Measurements from ENCODE around the gene JPH2. TPM values are rescaled to one million over a fixed set of nuclear protein-coding genes. Genes with fewer than 3 reads are reported as not detected.

Gene JPH2
- total RNA-seq, 1 donor from 2014 or later, result 4.9 TPM

DNA sequence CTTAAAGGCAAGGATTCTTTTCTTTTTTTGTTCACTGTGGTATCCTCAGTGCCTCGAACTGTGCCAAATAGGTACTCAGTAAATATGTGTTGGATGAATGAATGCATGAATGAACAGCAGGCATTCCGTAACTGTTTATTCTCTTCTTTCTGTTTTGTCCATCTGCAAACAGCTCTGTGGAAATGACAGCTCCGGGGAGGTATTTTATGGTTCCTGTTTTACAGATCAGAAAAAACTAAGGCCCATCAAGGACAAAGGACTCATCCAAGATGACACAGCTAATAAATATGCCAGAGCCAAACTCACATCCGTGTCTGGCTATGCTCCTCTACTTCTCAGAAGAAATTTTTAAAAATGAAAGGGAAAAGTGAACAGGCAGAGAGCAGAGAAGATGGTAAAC is 21.0 kb downstream of the JPH2 start:
- peaks cover 4% of the 10 kb centered on the region for H3K27me3 Mint-ChIP-seq
- H3K27ac Mint-ChIP-seq, result no peak overlapping the region
- no peaks in the 10 kb centered on the region for H3K4me1 Mint-ChIP-seq (ENCODE audit: unreplicated experiment)
- no peak overlapping the region for H3K4me3 Mint-ChIP-seq
- TF ChIP-seq, protein P1, sequence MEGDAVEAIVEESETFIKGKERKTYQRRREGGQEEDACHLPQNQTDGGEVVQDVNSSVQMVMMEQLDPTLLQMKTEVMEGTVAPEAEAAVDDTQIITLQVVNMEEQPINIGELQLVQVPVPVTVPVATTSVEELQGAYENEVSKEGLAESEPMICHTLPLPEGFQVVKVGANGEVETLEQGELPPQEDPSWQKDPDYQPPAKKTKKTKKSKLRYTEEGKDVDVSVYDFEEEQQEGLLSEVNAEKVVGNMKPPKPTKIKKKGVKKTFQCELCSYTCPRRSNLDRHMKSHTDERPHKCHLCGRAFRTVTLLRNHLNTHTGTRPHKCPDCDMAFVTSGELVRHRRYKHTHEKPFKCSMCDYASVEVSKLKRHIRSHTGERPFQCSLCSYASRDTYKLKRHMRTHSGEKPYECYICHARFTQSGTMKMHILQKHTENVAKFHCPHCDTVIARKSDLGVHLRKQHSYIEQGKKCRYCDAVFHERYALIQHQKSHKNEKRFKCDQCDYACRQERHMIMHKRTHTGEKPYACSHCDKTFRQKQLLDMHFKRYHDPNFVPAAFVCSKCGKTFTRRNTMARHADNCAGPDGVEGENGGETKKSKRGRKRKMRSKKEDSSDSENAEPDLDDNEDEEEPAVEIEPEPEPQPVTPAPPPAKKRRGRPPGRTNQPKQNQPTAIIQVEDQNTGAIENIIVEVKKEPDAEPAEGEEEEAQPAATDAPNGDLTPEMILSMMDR (conservative IDR thresholded peaks at IDR 0.05), result no peak
- H3K9me3 Mint-ChIP-seq, result no peaks in the 10 kb centered on the region
- no peaks in the 10 kb centered on the region for H3K36me3 Mint-ChIP-seq
- no peak for DNase-seq (ENCODE audit: extremely low spot score, unreplicated experiment)

DNA sequence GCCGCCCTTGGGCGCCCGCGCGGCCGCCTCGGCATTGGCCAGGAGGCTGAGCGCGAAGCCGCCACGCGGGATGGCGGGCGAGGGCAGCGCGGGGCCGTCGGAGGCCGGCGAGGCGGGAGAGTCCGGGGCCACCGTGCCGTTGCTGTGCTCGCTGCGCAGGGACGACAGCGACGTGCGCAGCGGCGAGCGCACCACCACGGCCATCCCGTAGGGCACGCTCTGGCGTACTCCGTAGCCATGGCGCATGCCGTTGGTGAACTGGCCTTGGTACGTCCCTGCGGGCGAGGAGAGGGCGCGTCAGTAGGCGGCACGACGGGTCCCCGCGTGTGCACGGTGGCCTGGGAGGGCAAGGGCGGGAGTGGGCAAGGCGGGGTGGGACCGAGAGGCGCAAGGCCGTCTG is 26.9 kb downstream of the JPH2 start:
- Mint-ChIP-seq H3K36me3 (peaks cover 10% of the 10 kb centered on the region), H3K9me3 (peaks cover 6% of the 10 kb centered on the region), H3K27me3 (peaks cover 9% of the 10 kb centered on the region), H3K27ac (no peak overlapping the region), H3K4me3 (no peak overlapping the region), H3K4me1 (ENCODE audit: unreplicated experiment) (no peaks in the 10 kb centered on the region)
- TF ChIP-seq, protein P1 (conservative IDR thresholded peaks at IDR 0.05), result no peak
- no peak for DNase-seq (ENCODE audit: extremely low spot score, unreplicated experiment)

DNA sequence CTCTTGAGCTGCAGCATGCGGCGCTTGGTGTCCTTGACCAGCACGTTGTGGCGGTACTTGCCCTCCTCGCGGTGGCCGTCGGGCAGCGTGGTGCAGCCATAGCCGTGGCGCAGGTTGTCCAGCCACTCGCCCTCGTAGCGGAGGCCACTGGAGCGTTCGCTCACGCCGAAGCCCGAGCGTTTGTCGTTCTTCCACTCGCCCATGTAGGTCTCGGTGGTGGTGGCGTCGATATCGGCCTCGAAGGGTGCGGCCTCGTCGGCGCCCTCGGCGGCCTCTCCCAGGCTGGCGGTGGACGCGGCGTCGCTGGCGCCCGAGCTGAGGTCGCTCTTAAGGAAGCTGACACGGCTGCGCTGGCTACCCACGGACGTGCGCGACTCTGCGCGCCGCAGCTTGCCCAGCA is 27.3 kb downstream of the JPH2 start:
- no peak for DNase-seq (ENCODE audit: extremely low spot score, unreplicated experiment)
- no peak overlapping the region for H3K27ac Mint-ChIP-seq
- H3K9me3 Mint-ChIP-seq, result peaks cover 6% of the 10 kb centered on the region
- TF ChIP-seq, protein P1 (conservative IDR thresholded peaks at IDR 0.05), result no peak
- H3K36me3 Mint-ChIP-seq, result peaks cover 10% of the 10 kb centered on the region
- peaks cover 9% of the 10 kb centered on the region for H3K27me3 Mint-ChIP-seq
- H3K4me1 Mint-ChIP-seq (ENCODE audit: unreplicated experiment), result no peaks in the 10 kb centered on the region
- H3K4me3 Mint-ChIP-seq, result no peak overlapping the region

GRCh38 chr20:44159125-44159524 is 27.9 kb downstream of the JPH2 start:
- TF ChIP-seq, protein P1 (conservative IDR thresholded peaks at IDR 0.05), result no peak
- H3K27ac Mint-ChIP-seq, result no peak overlapping the region
- H3K36me3 Mint-ChIP-seq, result peaks cover 10% of the 10 kb centered on the region
- no peak for DNase-seq (ENCODE audit: extremely low spot score, unreplicated experiment)
- H3K9me3 Mint-ChIP-seq, result peaks cover 6% of the 10 kb centered on the region
- H3K4me1 Mint-ChIP-seq (ENCODE audit: unreplicated experiment), result no peaks in the 10 kb centered on the region
- H3K4me3 Mint-ChIP-seq, result no peak overlapping the region
- peaks cover 9% of the 10 kb centered on the region for H3K27me3 Mint-ChIP-seq

GRCh38 chr20:44157061-44157460 is 29.9 kb downstream of the JPH2 start:
- H3K4me1 Mint-ChIP-seq (ENCODE audit: unreplicated experiment), result peaks cover 10% of the 10 kb centered on the region
- TF ChIP-seq, protein P1 (conservative IDR thresholded peaks at IDR 0.05), result no peak

DNA sequence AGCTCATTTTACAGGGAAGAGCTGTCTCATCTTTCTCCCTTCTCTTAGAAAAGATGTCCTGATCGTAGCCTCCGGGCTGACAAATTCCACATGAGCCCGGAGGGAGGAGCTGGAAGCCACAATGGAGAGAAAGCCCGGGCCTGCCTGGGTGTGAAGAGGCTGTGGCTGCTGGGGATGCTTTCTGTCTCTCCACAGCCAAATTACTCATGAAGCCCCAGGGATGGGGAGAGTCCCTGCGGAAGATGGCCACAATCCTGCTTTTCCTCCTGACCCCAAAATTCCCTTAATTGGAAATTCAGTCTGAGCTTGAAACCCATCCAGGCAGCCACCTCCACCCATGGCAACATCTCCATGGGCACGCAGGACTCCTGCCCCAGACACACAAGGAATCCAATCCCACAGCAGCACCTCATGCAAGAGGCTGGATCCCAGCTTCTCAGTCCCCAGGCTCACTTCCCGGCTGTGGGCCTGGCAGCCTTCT is 32.4 kb downstream of the JPH2 start:
- peaks cover 10% of the 10 kb centered on the region for H3K4me1 Mint-ChIP-seq (ENCODE audit: unreplicated experiment)
- TF ChIP-seq, protein P1 (conservative IDR thresholded peaks at IDR 0.05), result no peak
- H3K27me3 Mint-ChIP-seq, result peaks cover 6% of the 10 kb centered on the region
- H3K9me3 Mint-ChIP-seq, result peaks cover 6% of the 10 kb centered on the region
- no peak overlapping the region for H3K4me3 Mint-ChIP-seq
- peaks cover 10% of the 10 kb centered on the region for H3K36me3 Mint-ChIP-seq
- no peak overlapping the region for H3K27ac Mint-ChIP-seq
- DNase-seq (ENCODE audit: extremely low spot score, unreplicated experiment), result no peak

More at GRCh38 chr20:44157061-44157460, 29.9 kb downstream of the JPH2 start:
- H3K36me3 Mint-ChIP-seq, result peaks cover 10% of the 10 kb centered on the region
- H3K27me3 Mint-ChIP-seq, result peaks cover 9% of the 10 kb centered on the region
- H3K4me3 Mint-ChIP-seq, result no peak overlapping the region
- H3K9me3 Mint-ChIP-seq, result peaks cover 6% of the 10 kb centered on the region
- DNase-seq (ENCODE audit: extremely low spot score, unreplicated experiment), result no peak
- no peak overlapping the region for H3K27ac Mint-ChIP-seq

Data from type B pancreatic cell (in vitro differentiated cells).